Liver (tissue), 3 donors: ENCODE measurements around the gene RADX.

Source experiments
- EGR1 ChIP-seq, 2 donors: IDR thresholded peaks; 2 replicates each; pipeline ENCODE4 v1.6.1; 2016 to 2018; ENCODE audit warnings: antibody characterized with exemption in 2 of 2, low read depth in 2 of 2
- RAD21 ChIP-seq, 2 donors: IDR thresholded peaks; 2 replicates each; pipeline ENCODE4 v1.6.1; 2016; ENCODE audit warnings: antibody characterized with exemption in 2 of 2, mild to moderate bottlenecking in 2 of 2
- TF ChIP-seq, protein P1 (sequence below): IDR thresholded peaks from 2 replicates; pipeline ENCODE4 v1.6.1; 2016; ENCODE audit warnings: antibody characterized with exemption
- TF ChIP-seq, protein P2 (sequence below): fragments of 150-350 bp; IDR thresholded peaks from 2 replicates; pipeline ENCODE4 v1.5.1; 2017; ENCODE audit warnings: improper control_type of control experiment, low read depth, low read length; ENCODE audit not compliant: missing input control
- TF ChIP-seq, protein P3 (sequence below): IDR thresholded peaks from 2 replicates; pipeline ENCODE4 v1.6.1; 2016; ENCODE audit warnings: antibody characterized with exemption
- TF ChIP-seq, protein P4 (sequence below): IDR thresholded peaks from 2 replicates; pipeline ENCODE4 v1.6.1; 2016; ENCODE audit warnings: antibody characterized with exemption
- TF ChIP-seq, protein P5 (sequence below): IDR thresholded peaks from 2 replicates; pipeline ENCODE4 v1.6.1; 2016; ENCODE audit warnings: antibody characterized with exemption, mild to moderate bottlenecking
- donor health status: healthy.
- donor health status: healthy.

DNA sequence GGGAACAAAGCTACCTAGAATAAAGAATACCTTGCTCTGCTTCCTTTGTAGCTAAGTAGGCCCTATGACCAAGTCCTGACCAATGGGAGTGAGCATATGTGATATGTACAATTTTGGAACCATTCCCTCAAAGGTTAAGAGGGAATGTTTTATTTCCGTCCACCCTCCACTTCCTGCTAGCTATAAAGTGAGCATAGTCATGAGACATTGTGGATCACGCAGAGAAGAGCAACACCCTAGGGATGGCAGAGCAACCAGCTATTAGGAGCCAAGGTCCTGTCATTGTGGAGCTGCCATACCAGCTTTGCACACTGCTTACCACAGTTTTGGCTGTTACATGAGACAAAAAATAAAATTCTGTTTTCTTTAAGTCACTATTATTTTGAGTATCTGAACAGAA is 68.9 kb downstream of the RADX start:
- TF ChIP-seq, protein P1, sequence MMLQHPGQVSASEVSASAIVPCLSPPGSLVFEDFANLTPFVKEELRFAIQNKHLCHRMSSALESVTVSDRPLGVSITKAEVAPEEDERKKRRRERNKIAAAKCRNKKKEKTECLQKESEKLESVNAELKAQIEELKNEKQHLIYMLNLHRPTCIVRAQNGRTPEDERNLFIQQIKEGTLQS: no peak
- TF ChIP-seq, protein P2, sequence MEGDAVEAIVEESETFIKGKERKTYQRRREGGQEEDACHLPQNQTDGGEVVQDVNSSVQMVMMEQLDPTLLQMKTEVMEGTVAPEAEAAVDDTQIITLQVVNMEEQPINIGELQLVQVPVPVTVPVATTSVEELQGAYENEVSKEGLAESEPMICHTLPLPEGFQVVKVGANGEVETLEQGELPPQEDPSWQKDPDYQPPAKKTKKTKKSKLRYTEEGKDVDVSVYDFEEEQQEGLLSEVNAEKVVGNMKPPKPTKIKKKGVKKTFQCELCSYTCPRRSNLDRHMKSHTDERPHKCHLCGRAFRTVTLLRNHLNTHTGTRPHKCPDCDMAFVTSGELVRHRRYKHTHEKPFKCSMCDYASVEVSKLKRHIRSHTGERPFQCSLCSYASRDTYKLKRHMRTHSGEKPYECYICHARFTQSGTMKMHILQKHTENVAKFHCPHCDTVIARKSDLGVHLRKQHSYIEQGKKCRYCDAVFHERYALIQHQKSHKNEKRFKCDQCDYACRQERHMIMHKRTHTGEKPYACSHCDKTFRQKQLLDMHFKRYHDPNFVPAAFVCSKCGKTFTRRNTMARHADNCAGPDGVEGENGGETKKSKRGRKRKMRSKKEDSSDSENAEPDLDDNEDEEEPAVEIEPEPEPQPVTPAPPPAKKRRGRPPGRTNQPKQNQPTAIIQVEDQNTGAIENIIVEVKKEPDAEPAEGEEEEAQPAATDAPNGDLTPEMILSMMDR: no peak
- TF ChIP-seq, protein P3, sequence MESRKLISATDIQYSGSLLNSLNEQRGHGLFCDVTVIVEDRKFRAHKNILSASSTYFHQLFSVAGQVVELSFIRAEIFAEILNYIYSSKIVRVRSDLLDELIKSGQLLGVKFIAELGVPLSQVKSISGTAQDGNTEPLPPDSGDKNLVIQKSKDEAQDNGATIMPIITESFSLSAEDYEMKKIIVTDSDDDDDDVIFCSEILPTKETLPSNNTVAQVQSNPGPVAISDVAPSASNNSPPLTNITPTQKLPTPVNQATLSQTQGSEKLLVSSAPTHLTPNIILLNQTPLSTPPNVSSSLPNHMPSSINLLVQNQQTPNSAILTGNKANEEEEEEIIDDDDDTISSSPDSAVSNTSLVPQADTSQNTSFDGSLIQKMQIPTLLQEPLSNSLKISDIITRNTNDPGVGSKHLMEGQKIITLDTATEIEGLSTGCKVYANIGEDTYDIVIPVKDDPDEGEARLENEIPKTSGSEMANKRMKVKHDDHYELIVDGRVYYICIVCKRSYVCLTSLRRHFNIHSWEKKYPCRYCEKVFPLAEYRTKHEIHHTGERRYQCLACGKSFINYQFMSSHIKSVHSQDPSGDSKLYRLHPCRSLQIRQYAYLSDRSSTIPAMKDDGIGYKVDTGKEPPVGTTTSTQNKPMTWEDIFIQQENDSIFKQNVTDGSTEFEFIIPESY: no peak
- TF ChIP-seq, protein P4, sequence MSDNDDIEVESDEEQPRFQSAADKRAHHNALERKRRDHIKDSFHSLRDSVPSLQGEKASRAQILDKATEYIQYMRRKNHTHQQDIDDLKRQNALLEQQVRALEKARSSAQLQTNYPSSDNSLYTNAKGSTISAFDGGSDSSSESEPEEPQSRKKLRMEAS: no peak
- no peak for TF ChIP-seq RAD21 (IDR thresholded peaks at IDR 0.05)
- TF ChIP-seq EGR1 (IDR thresholded peaks at IDR 0.05; ENCODE audit: low read depth in 2 of 2): no peak
- TF ChIP-seq, protein P5, sequence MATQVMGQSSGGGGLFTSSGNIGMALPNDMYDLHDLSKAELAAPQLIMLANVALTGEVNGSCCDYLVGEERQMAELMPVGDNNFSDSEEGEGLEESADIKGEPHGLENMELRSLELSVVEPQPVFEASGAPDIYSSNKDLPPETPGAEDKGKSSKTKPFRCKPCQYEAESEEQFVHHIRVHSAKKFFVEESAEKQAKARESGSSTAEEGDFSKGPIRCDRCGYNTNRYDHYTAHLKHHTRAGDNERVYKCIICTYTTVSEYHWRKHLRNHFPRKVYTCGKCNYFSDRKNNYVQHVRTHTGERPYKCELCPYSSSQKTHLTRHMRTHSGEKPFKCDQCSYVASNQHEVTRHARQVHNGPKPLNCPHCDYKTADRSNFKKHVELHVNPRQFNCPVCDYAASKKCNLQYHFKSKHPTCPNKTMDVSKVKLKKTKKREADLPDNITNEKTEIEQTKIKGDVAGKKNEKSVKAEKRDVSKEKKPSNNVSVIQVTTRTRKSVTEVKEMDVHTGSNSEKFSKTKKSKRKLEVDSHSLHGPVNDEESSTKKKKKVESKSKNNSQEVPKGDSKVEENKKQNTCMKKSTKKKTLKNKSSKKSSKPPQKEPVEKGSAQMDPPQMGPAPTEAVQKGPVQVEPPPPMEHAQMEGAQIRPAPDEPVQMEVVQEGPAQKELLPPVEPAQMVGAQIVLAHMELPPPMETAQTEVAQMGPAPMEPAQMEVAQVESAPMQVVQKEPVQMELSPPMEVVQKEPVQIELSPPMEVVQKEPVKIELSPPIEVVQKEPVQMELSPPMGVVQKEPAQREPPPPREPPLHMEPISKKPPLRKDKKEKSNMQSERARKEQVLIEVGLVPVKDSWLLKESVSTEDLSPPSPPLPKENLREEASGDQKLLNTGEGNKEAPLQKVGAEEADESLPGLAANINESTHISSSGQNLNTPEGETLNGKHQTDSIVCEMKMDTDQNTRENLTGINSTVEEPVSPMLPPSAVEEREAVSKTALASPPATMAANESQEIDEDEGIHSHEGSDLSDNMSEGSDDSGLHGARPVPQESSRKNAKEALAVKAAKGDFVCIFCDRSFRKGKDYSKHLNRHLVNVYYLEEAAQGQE: no peak
